H1 (cell line): ENCODE data around the gene RGMB. TPM values are rescaled to one million over a fixed set of nuclear protein-coding genes. Genes with fewer than 3 reads are reported as not detected.

Experiments
- CHD7 ChIP-seq: fragments of 300-600 bp; sonication (generic); IDR thresholded peaks from 2 replicates; pipeline ENCODE4 v1.7.1; 2012; ENCODE audit warnings: low read length, moderate library complexity, mild to moderate bottlenecking, inconsistent platforms; ENCODE audit not compliant: insufficient replicate concordance
- SRF ChIP-seq: IDR thresholded peaks from 2 replicates; pipeline ENCODE4 v1.6.1; 2011; ENCODE audit warnings: mild to moderate bottlenecking, low read depth, low read length, moderate library complexity
- TEAD4 ChIP-seq: IDR thresholded peaks from 2 replicates; pipeline ENCODE4 v1.6.1; 2012; ENCODE audit warnings: low read depth, low read length, inconsistent platforms, mixed read lengths
- polyA plus RNA-seq, 7 experiments: library from polyadenylated mRNA; depleted of rRNA in 3 of 7; stranded (reverse) in 5 of 7; unstranded in 2 of 7; fragments of >200 nt in 5 of 7; fragments of 200-250 nt in 2 of 7; gene quantifications; 1 replicate in 5 of 7; 2 replicates in 1 of 7; 4 replicates in 1 of 7; pipeline versions ENCODE4 v1.2.1 to v1.2.3, GENCODE V29; 2011 to 2013; ENCODE audit warnings: missing spikeins in 2 of 7, mixed read lengths in 2 of 7
- total RNA-seq: library from RNA; stranded (reverse); fragmentation: NEBNext Ultra II Directional; extraction: Animal tissue kit (Norgen Biotek cat#: 25700); gene quantifications from 2 replicates; pipeline ENCODE4 v1.2.1, GENCODE V29; 2021

RGMB gene
- total and polyA plus RNA-seq, 2 of the 8 experiments (the other 6 are each of a cell fraction or from before 2014, with no cell fraction given): 11.7 to 27.0 TPM

GRCh38 chr5:98789029-98789428, 15.6 kb downstream of the RGMB start (continued):
- TF ChIP-seq CHD7: no peak
- no peak for TF ChIP-seq TEAD4
- TF ChIP-seq SRF: no peak
